HepG2 (cell line): Measurements from ENCODE around the gene CLTCL1. TPM values are rescaled to one million over a fixed set of nuclear protein-coding genes. Genes with fewer than 3 reads are reported as not detected.

Experiments used
- AKAP8 ChIP-seq: sonication (generic); formaldehyde crosslinking; IDR thresholded peaks from 2 replicates; pipeline ENCODE4 v1.5.1; 2020; ENCODE audit warnings: mild to moderate bottlenecking, missing genetic modification reagents
- JUNB ChIP-seq: sonication (generic); formaldehyde crosslinking; IDR thresholded peaks from 2 replicates; pipeline ENCODE4 v1.8.0; 2022; ENCODE audit warnings: missing genetic modification reagents, mild to moderate bottlenecking, borderline replicate concordance
- NCOR1 ChIP-seq: fragments of 200-600 bp; sonication (generic); IDR thresholded peaks from 2 replicates; pipeline ENCODE4 v1.7.0; 2017; ENCODE audit warnings: antibody characterized with exemption, low read length, borderline replicate concordance
- NR2F6 ChIP-seq, 2 experiments: IDR thresholded peaks; 2 replicates each; pipeline ENCODE4 v1.6.1; 2016; ENCODE audit warnings: antibody characterized with exemption in 1 of 2, mild to moderate bottlenecking in 1 of 2
- RNF2 ChIP-seq: fragments of 450-650 bp; conservative IDR thresholded peaks from 2 replicates; pipeline ENCODE4 v1.6.1; 2016; ENCODE audit warnings: low read depth
- TBX2 ChIP-seq: sonication (generic); formaldehyde crosslinking; IDR thresholded peaks from 2 replicates; pipeline ENCODE4 v1.5.0; 2020; ENCODE audit warnings: missing genetic modification reagents, mild to moderate bottlenecking, borderline replicate concordance
- ZBTB8A ChIP-seq: sonication (generic); formaldehyde crosslinking; IDR thresholded peaks from 2 replicates; pipeline ENCODE4 v1.4.0; 2020; ENCODE audit warnings: mild to moderate bottlenecking, low read depth, missing genetic modification reagents, borderline replicate concordance
- ZC3H13 ChIP-seq: sonication (generic); formaldehyde crosslinking; IDR thresholded peaks from 2 replicates; pipeline ENCODE4 v1.8.1; 2023; ENCODE audit warnings: mild to moderate bottlenecking, missing genetic modification reagents, moderate library complexity
- ZNF30 ChIP-seq: sonication (generic); formaldehyde crosslinking; IDR thresholded peaks from 2 replicates; pipeline ENCODE4 v1.5.0; 2020; ENCODE audit warnings: mild to moderate bottlenecking, missing genetic modification reagents
- ZNF430 ChIP-seq: sonication (generic); formaldehyde crosslinking; IDR thresholded peaks from 2 replicates; pipeline ENCODE4 v1.9.0; 2021; ENCODE audit warnings: mild to moderate bottlenecking, missing genetic modification reagents
- ZNF567 ChIP-seq: sonication (generic); formaldehyde crosslinking; IDR thresholded peaks from 2 replicates; pipeline ENCODE4 v1.8.1; 2023; ENCODE audit warnings: mild to moderate bottlenecking, missing genetic modification reagents, borderline replicate concordance
- ZNF577 ChIP-seq: sonication (generic); formaldehyde crosslinking; IDR thresholded peaks from 2 replicates; pipeline ENCODE4 v1.4.0; 2020; ENCODE audit warnings: mild to moderate bottlenecking, low read depth, missing genetic modification reagents, borderline replicate concordance
- polyA plus RNA-seq, 8 experiments: library from polyadenylated mRNA; depleted of rRNA in 3 of 8; stranded (reverse) in 7 of 8; unstranded in 1 of 8; fragments of >200 nt; fragmentation: Illumina TruSeq in 4 of 8; extraction: Trizol in 4 of 8; gene quantifications; 2 replicates each; pipeline versions ENCODE4 v1.2.1 to v1.2.3, GENCODE V29; 2011 to 2016; ENCODE audit warnings: low read depth in 4 of 8, missing spikeins in 1 of 8, mixed read lengths in 1 of 8; ENCODE audit not compliant: insufficient read depth in 1 of 8
- total RNA-seq, 5 experiments: library from RNA; depleted of rRNA; stranded (reverse); fragments of >200 nt; fragmentation: Illumina TruSeq; extraction: Trizol; gene quantifications; 2 replicates each; pipeline ENCODE4 v1.2.3, GENCODE V29; 2016; ENCODE audit warnings: low read depth in 1 of 5
- TF ChIP-seq, protein P1 (sequence below): sonication (generic); formaldehyde crosslinking; IDR thresholded peaks from 2 replicates; pipeline ENCODE4 v1.8.0; 2022; ENCODE audit warnings: missing genetic modification reagents, mild to moderate bottlenecking, borderline replicate concordance
- TF ChIP-seq, protein P2 (sequence below): sonication (generic); formaldehyde crosslinking; IDR thresholded peaks from 2 replicates; pipeline ENCODE4 v1.4.0; 2020; ENCODE audit warnings: mild to moderate bottlenecking, missing genetic modification reagents
- TF ChIP-seq, protein P3 (sequence below): sonication (generic); formaldehyde crosslinking; IDR thresholded peaks from 2 replicates; pipeline ENCODE4 v1.9.0; 2022; ENCODE audit warnings: low read depth, missing genetic modification reagents
- TF ChIP-seq, protein P4 (sequence below): sonication (generic); formaldehyde crosslinking; IDR thresholded peaks from 2 replicates; pipeline ENCODE4 v1.8.1; 2023; ENCODE audit warnings: mild to moderate bottlenecking, missing genetic modification reagents, borderline replicate concordance
- TF ChIP-seq, protein P5 (sequence below): sonication (generic); formaldehyde crosslinking; IDR thresholded peaks from 2 replicates; pipeline ENCODE4 v1.8.1; 2023; ENCODE audit warnings: mild to moderate bottlenecking, moderate library complexity, missing genetic modification reagents
- TF ChIP-seq, protein P6 (sequence below): sonication (generic); formaldehyde crosslinking; IDR thresholded peaks from 2 replicates; pipeline ENCODE4 v1.5.0; 2020; ENCODE audit warnings: missing genetic modification reagents
- TF ChIP-seq, protein P7 (sequence below): sonication (generic); formaldehyde crosslinking; IDR thresholded peaks from 2 replicates; pipeline ENCODE4 v1.5.0; 2020; ENCODE audit warnings: missing genetic modification reagents, mild to moderate bottlenecking, borderline replicate concordance
- TF ChIP-seq, protein P8 (sequence below): sonication (generic); formaldehyde crosslinking; conservative IDR thresholded peaks from 2 replicates; pipeline ENCODE4 v1.4.0; 2020; ENCODE audit warnings: missing genetic modification reagents
- TF ChIP-seq, protein P9 (sequence below): sonication (generic); formaldehyde crosslinking; IDR thresholded peaks from 2 replicates; pipeline ENCODE4 v1.5.1; 2020; ENCODE audit warnings: missing genetic modification reagents, mild to moderate bottlenecking, borderline replicate concordance

CLTCL1 gene
- total and polyA plus RNA-seq, 2 of the 13 experiments (the other 11 are each of a cell fraction or from before 2014, with no cell fraction given), result 8.1 to 10.9 TPM

DNA sequence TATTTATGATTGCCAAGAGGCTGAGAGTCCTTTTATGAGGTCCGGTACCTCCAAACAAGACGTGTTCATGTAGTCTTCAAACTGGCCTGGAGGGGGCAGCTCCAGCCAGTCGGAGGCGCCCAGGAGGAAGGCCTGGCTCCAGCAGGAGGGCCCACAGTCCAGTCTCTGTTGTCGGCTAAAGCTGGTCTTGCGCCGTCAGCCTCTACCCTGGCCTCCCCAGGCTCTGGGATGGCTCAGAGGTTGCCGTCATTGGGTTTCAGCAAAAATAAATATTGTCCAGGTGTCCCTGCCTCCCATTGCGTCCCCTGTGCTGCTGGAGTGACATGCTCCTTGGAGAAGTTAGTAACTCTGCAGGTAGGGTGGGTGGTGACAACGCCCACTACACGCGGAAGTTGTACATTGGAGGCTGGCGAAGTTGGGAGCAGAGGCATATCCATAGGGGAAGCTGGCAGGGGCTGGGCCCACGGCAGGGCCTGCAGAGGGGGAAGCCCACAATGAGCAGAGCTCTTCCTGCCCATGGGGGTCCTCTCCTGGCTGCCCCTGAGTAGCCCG is 111.9 kb downstream of the CLTCL1 start (continued):
- TF ChIP-seq, protein P1, sequence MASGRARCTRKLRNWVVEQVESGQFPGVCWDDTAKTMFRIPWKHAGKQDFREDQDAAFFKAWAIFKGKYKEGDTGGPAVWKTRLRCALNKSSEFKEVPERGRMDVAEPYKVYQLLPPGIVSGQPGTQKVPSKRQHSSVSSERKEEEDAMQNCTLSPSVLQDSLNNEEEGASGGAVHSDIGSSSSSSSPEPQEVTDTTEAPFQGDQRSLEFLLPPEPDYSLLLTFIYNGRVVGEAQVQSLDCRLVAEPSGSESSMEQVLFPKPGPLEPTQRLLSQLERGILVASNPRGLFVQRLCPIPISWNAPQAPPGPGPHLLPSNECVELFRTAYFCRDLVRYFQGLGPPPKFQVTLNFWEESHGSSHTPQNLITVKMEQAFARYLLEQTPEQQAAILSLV (CRISPR knock-in tag), result no peak
- TF ChIP-seq, protein P2, sequence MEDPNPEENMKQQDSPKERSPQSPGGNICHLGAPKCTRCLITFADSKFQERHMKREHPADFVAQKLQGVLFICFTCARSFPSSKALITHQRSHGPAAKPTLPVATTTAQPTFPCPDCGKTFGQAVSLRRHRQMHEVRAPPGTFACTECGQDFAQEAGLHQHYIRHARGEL (CRISPR knock-in tag), result no peak
- TF ChIP-seq JUNB (CRISPR knock-in tag) (no peak), TBX2 (no peak), NR2F6 (IDR thresholded peaks at IDR 0.05) (no peak), NR2F6 (CRISPR knock-in tag; IDR thresholded peaks at IDR 0.05) (no peak), ZNF577 (CRISPR knock-in tag) (no peak), ZC3H13 (CRISPR knock-in tag) (no peak), NCOR1 (no peak), RNF2 (no peak), ZNF567 (CRISPR knock-in tag) (no peak), ZBTB8A (no peak), ZNF430 (CRISPR knock-in tag) (peak; percentile 30; the same call in 1 of the 2 replicates), ZNF30 (CRISPR knock-in tag) (no peak), AKAP8 (CRISPR knock-in tag) (no peak)
- TF ChIP-seq, protein P3, sequence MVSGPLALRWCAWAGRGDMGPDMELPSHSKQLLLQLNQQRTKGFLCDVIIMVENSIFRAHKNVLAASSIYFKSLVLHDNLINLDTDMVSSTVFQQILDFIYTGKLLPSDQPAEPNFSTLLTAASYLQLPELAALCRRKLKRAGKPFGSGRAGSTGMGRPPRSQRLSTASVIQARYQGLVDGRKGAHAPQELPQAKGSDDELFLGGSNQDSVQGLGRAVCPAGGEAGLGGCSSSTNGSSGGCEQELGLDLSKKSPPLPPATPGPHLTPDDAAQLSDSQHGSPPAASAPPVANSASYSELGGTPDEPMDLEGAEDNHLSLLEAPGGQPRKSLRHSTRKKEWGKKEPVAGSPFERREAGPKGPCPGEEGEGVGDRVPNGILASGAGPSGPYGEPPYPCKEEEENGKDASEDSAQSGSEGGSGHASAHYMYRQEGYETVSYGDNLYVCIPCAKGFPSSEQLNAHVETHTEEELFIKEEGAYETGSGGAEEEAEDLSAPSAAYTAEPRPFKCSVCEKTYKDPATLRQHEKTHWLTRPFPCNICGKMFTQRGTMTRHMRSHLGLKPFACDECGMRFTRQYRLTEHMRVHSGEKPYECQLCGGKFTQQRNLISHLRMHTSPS (CRISPR knock-in tag), result no peak
- TF ChIP-seq, protein P4, sequence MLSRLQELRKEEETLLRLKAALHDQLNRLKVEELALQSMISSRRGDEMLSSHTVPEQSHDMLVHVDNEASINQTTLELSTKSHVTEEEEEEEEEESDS (CRISPR knock-in tag), result no peak
- TF ChIP-seq, protein P5, sequence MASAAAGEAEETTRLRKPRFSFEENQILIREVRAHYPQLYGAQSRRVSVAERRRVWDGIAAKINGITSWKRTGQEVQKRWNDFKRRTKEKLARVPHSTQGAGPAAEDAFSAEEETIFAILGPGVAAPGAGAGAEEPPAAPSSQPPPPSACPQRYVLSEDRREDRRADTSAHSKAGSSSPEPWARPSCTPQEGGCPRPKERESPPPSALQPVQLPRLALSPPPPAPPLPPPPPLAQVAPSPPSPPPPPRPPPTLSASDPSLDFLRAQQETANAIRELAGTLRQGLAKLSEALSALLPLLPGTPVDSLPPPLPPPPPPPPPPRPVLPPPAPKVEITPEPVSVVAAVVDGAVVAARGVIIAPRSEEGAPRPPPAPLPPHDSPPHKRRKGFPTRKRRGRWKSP (CRISPR knock-in tag), result no peak
- TF ChIP-seq, protein P6, sequence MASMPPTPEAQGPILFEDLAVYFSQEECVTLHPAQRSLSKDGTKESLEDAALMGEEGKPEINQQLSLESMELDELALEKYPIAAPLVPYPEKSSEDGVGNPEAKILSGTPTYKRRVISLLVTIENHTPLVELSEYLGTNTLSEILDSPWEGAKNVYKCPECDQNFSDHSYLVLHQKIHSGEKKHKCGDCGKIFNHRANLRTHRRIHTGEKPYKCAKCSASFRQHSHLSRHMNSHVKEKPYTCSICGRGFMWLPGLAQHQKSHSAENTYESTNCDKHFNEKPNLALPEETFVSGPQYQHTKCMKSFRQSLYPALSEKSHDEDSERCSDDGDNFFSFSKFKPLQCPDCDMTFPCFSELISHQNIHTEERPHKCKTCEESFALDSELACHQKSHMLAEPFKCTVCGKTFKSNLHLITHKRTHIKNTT (CRISPR knock-in tag), result no peak
- TF ChIP-seq, protein P7, sequence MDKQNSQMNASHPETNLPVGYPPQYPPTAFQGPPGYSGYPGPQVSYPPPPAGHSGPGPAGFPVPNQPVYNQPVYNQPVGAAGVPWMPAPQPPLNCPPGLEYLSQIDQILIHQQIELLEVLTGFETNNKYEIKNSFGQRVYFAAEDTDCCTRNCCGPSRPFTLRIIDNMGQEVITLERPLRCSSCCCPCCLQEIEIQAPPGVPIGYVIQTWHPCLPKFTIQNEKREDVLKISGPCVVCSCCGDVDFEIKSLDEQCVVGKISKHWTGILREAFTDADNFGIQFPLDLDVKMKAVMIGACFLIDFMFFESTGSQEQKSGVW (CRISPR knock-in tag), result no peak
- TF ChIP-seq, protein P8, sequence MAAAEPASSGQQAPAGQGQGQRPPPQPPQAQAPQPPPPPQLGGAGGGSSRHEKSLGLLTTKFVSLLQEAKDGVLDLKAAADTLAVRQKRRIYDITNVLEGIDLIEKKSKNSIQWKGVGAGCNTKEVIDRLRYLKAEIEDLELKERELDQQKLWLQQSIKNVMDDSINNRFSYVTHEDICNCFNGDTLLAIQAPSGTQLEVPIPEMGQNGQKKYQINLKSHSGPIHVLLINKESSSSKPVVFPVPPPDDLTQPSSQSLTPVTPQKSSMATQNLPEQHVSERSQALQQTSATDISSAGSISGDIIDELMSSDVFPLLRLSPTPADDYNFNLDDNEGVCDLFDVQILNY (CRISPR knock-in tag), result 0 out of 2 replicates have a peak, but pooled peaks have one; percentile 24
- TF ChIP-seq, protein P9, sequence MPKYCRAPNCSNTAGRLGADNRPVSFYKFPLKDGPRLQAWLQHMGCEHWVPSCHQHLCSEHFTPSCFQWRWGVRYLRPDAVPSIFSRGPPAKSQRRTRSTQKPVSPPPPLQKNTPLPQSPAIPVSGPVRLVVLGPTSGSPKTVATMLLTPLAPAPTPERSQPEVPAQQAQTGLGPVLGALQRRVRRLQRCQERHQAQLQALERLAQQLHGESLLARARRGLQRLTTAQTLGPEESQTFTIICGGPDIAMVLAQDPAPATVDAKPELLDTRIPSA (CRISPR knock-in tag), result no peak; the same call in 1 of the 2 replicates
